ENCODE data around the gene IFIT1. TPM values are rescaled to one million over a fixed set of nuclear protein-coding genes. Genes with fewer than 3 reads are reported as not detected.
A peak's percentile ranks its signal among the peaks of the same experiment; 100 is the strongest.
"Not testable (repeated sequence)": the region's sequence is repeated elsewhere in the genome, so short reads cannot be mapped to it uniquely, and the experiment has no call there.

Gene IFIT1
- total and polyA plus RNA-seq, 2 donors (not counting 3 experiments of a cell fraction or from before 2014, with no cell fraction given): 0.51 to 0.75 TPM

GRCh38 chr10:89442289-89442688, 49.9 kb downstream of the IFIT1 start:
- Histone ChIP-seq H3K4me1 (ENCODE audit: control insufficient read depth, extremely low read depth, insufficient read depth, low read length) (peaks cover 4% of the 10 kb centered on the region), H2AFZ (ENCODE audit: low read depth, low read length) (no peak overlapping the region), H3K27ac (ENCODE audit: insufficient read depth, low read depth, low read length) (no peak overlapping the region), H3K9me3 (replicated peaks; ENCODE audit: control insufficient read depth, insufficient read depth, low read length) (no peaks in the 10 kb centered on the region), H3K4me3 (replicated peaks in 1 of 3; ENCODE audit: insufficient read depth in 1 of 3, low read depth in 1 of 3, low read length in 3 of 3) (no peak overlapping the region), H3K36me3 (ENCODE audit: control insufficient read depth in 2 of 2, extremely low read depth in 1 of 2, insufficient read depth in 2 of 2, low read length in 2 of 2) (no peaks in the 10 kb centered on the region), H3K9ac (replicated peaks; ENCODE audit: extremely low read depth, insufficient read depth, low read length) (no peak overlapping the region), H3K4me2 (ENCODE audit: insufficient read depth, low read length) (no peak overlapping the region), H3K9me1 (replicated peaks; ENCODE audit: control insufficient read depth, extremely low read depth, insufficient read depth, low read length) (no peaks in the 10 kb centered on the region), H3K27me3 (ENCODE audit: control insufficient read depth in 2 of 2, insufficient read depth in 2 of 2, low read length in 2 of 2) (no peaks in the 10 kb centered on the region), H4K20me1 (replicated peaks; ENCODE audit: control insufficient read depth, extremely low read depth, insufficient read depth, low read length) (no peaks in the 10 kb centered on the region), H3K79me2 (ENCODE audit: control insufficient read depth, insufficient read depth, low read length) (no peaks in the 10 kb centered on the region)
- TF ChIP-seq FOS (IDR thresholded peaks at IDR 0.05; ENCODE audit: borderline replicate concordance, insufficient read depth, low read length) (peak; percentile 76), GATA2 (IDR thresholded peaks at IDR 0.05; ENCODE audit: insufficient read depth, insufficient read length, low read depth, low read length) (no peak)
- POLR2A ChIA-PET: no interaction called here
- DNase-seq (ENCODE audit: low read depth, low spot score): peak; percentile 22
- CTCF ChIA-PET: interaction anchor here (0.9 kb wide), 1 partner anchor 120 kb away, joined by 3 read pairs; no protein-coding TSS in a partner anchor
- intact Hi-C loops (cut with micrococcal nuclease) (no loop called here), dilution Hi-C loops (cut with MboI; ENCODE audit: extremely low pct_ligation_motif_present, low sequenced_read_pairs) (no loop called here)
- FAIRE-seq: no peak
- BruUV-seq (replicated peaks): no TSS peak

- H2AFZ ChIP-seq (ENCODE audit: low read depth, low read length); H3K9ac ChIP-seq (replicated peaks; ENCODE audit: extremely low read depth, insufficient read depth, low read length); intact Hi-C loops (cut with micrococcal nuclease); FAIRE-seq; H3K9me3 ChIP-seq (replicated peaks; ENCODE audit: control insufficient read depth, insufficient read depth, low read length); POLR2A ChIA-PET; H3K9me1 ChIP-seq (replicated peaks; ENCODE audit: control insufficient read depth, extremely low read depth, insufficient read depth, low read length); H3K27me3 ChIP-seq (ENCODE audit: control insufficient read depth in 2 of 2, insufficient read depth in 2 of 2, low read length in 2 of 2); H3K36me3 ChIP-seq (ENCODE audit: control insufficient read depth in 2 of 2, extremely low read depth in 1 of 2, insufficient read depth in 2 of 2, low read length in 2 of 2); H3K79me2 ChIP-seq (ENCODE audit: control insufficient read depth, insufficient read depth, low read length); H3K27ac ChIP-seq (ENCODE audit: insufficient read depth, low read depth, low read length); dilution Hi-C loops (cut with MboI; ENCODE audit: extremely low pct_ligation_motif_present, low sequenced_read_pairs); CTCF ChIA-PET; H4K20me1 ChIP-seq (replicated peaks; ENCODE audit: control insufficient read depth, extremely low read depth, insufficient read depth, low read length); H3K4me2 ChIP-seq (ENCODE audit: insufficient read depth, low read length); H3K4me1 ChIP-seq (ENCODE audit: control insufficient read depth, extremely low read depth, insufficient read depth, low read length); BruUV-seq (replicated peaks); DNase-seq (ENCODE audit: low read depth, low spot score); H3K4me3 ChIP-seq (replicated peaks in 1 of 3; ENCODE audit: insufficient read depth in 1 of 3, low read depth in 1 of 3, low read length in 3 of 3): not testable (repeated sequence)
These were observed 52.4 kb downstream of the IFIT1 start for GRCh38 chr10:89444819-89445218.

All from endothelial cell of umbilical vein (primary cell).